ENCODE measurements around the gene PDE4D. TPM values are rescaled to one million over a fixed set of nuclear protein-coding genes. Genes with fewer than 3 reads are reported as not detected.
"Not testable (repeated sequence)": the region's sequence is repeated elsewhere in the genome, so short reads cannot be mapped to it uniquely, and the experiment has no call there.

The PDE4D gene
- total and polyA plus RNA-seq, 12 donors, result 1.2 to 18.9 (median 2.1) TPM

GRCh38 chr5:59467969-59468368 lies 425.6 kb downstream of the PDE4D start:
- no peak overlapping the region for H3K27ac ChIP-seq
- H3K36me3 ChIP-seq (replicated peaks in 1 of 2), result no peaks in the 10 kb centered on the region
- WGBS, 4 donors, result 82 to 93% (median 87%) methylated on average over 2 of the region's 2 CpGs
- H3K27me3 ChIP-seq, result no peaks in the 10 kb centered on the region
- TF ChIP-seq CTCF (IDR thresholded peaks at IDR 0.05) (no peak), POLR2A (IDR thresholded peaks at IDR 0.05) (no peak)
- H3K4me3 ChIP-seq, result no peak overlapping the region
- DNase-seq, result no peak
- intact Hi-C loops (cut with DNase I), result no loop called here
- no peaks in the 10 kb centered on the region for H3K4me1 ChIP-seq (replicated peaks in 1 of 2)
- no peaks in the 10 kb centered on the region for H3K9me3 ChIP-seq (replicated peaks in 1 of 3)

GRCh38 chr5:59466271-59466670 lies 427.3 kb downstream of the PDE4D start:
- WGBS, 4 donors, result 46 to 61% (median 60%) methylated on average over 2 of the region's 2 CpGs
- intact Hi-C loops (cut with DNase I), result no loop called here
- Histone ChIP-seq H3K9me3 (replicated peaks in 1 of 3) (no peaks in the 10 kb centered on the region), H3K4me1 (replicated peaks in 1 of 2) (no peaks in the 10 kb centered on the region), H3K36me3 (replicated peaks in 1 of 2) (no peaks in the 10 kb centered on the region), H3K27ac (no peak overlapping the region), H3K4me3 (no peak overlapping the region), H3K27me3 (no peaks in the 10 kb centered on the region)
- no peak for DNase-seq
- TF ChIP-seq POLR2A (IDR thresholded peaks at IDR 0.05) (no peak), CTCF (IDR thresholded peaks at IDR 0.05) (no peak)

- WGBS, 4 donors, result 90 to 94% (median 91%) methylated on average over 3 of the region's 3 CpGs
- H3K4me3 ChIP-seq, result no peak overlapping the region
- no peak for DNase-seq
- no peaks in the 10 kb centered on the region for H3K36me3 ChIP-seq (replicated peaks in 1 of 2)
- H3K27ac ChIP-seq, result no peak overlapping the region
- intact Hi-C loops (cut with DNase I), result no loop called here
- H3K4me1 ChIP-seq (replicated peaks in 1 of 2), result no peaks in the 10 kb centered on the region
- H3K9me3 ChIP-seq (replicated peaks in 1 of 3), result no peaks in the 10 kb centered on the region
- no peaks in the 10 kb centered on the region for H3K27me3 ChIP-seq
- no peak for TF ChIP-seq POLR2A (IDR thresholded peaks at IDR 0.05)
- no peak for TF ChIP-seq CTCF (IDR thresholded peaks at IDR 0.05)
Measured at GRCh38 chr5:59464969-59465368, 428.6 kb downstream of the PDE4D start.

GRCh38 chr5:59463618-59464166 lies 429.8 kb downstream of the PDE4D start:
- H3K4me3 ChIP-seq; H3K9me3 ChIP-seq (replicated peaks in 1 of 3); H3K4me1 ChIP-seq (replicated peaks in 1 of 2); H3K27ac ChIP-seq; H3K27me3 ChIP-seq; H3K36me3 ChIP-seq (replicated peaks in 1 of 2); DNase-seq; intact Hi-C loops (cut with DNase I): not testable (repeated sequence)
- WGBS, 4 donors, result 45 to 71% (median 60%) methylated on average over 2 to 4 of the region's 4 CpGs

- TF ChIP-seq CTCF (IDR thresholded peaks at IDR 0.05) (no peak), POLR2A (IDR thresholded peaks at IDR 0.05) (no peak)
- Histone ChIP-seq H3K27me3 (no peaks in the 10 kb centered on the region), H3K4me1 (replicated peaks in 1 of 2) (no peaks in the 10 kb centered on the region), H3K36me3 (replicated peaks in 1 of 2) (no peaks in the 10 kb centered on the region), H3K27ac (no peak overlapping the region), H3K4me3 (no peak overlapping the region), H3K9me3 (replicated peaks in 1 of 3) (no peaks in the 10 kb centered on the region)
- no peak for DNase-seq
- intact Hi-C loops (cut with DNase I), result no loop called here
- 67 to 69% (median 68%) methylated on average over 1 of the region's 1 CpG for WGBS, 4 donors
Measured at GRCh38 chr5:59462956-59463355, 430.6 kb downstream of the PDE4D start.
